GM12801 (cell line): ENCODE data around the gene CRYGB.

Source experiments
- TF ChIP-seq, protein P1 (sequence below): IDR thresholded peaks from one replicate; pipeline ENCODE4 v1.5.1; 2011; ENCODE audit warnings: control low read depth; ENCODE audit not compliant: insufficient read length; ENCODE audit errors: extremely low read depth

CRYGB gene

DNA sequence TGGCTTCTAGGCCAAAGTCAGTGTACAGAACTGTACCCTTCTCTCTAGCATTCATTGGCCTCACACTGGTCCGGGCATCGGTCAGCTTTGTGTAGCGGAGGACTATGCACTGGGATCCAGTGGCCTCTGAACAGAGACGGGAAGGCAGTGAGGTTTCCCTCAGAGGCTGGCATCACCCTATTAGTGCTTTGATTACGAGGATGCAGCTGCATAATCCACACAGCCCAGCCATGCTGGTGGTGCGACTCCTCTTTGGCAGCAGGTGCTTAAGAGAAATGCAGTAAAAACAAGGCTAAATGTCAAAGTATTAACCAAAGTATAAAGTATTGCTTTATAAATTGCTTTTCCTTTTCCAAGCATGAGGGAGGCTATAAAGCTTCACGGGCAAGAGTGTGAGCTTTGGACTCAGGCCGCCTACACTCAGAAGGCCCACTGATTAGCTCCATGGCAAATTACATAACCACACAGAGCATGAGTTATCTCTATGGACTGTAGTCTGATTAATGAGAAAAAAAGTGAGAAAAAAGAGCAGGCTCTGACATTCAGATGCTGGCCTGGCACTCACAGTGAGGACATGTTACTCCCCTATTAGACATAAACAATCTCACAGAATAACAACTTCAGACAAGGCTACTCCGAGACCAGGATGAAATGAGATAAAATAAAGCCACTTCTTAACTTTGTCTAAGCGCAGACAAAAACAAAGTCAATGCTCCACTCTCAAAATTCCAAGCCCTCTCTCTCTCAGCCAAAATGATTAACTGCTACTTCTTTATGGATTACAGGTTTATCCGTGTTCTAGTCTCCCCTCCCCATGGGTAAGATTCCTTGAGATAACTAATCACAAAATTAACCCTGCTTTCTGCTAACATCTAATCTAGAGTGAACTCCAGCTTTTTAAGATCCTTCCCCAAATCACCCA, 9.9 kb downstream of the CRYGB start:
- TF ChIP-seq, protein P1, sequence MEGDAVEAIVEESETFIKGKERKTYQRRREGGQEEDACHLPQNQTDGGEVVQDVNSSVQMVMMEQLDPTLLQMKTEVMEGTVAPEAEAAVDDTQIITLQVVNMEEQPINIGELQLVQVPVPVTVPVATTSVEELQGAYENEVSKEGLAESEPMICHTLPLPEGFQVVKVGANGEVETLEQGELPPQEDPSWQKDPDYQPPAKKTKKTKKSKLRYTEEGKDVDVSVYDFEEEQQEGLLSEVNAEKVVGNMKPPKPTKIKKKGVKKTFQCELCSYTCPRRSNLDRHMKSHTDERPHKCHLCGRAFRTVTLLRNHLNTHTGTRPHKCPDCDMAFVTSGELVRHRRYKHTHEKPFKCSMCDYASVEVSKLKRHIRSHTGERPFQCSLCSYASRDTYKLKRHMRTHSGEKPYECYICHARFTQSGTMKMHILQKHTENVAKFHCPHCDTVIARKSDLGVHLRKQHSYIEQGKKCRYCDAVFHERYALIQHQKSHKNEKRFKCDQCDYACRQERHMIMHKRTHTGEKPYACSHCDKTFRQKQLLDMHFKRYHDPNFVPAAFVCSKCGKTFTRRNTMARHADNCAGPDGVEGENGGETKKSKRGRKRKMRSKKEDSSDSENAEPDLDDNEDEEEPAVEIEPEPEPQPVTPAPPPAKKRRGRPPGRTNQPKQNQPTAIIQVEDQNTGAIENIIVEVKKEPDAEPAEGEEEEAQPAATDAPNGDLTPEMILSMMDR = no peak

DNA sequence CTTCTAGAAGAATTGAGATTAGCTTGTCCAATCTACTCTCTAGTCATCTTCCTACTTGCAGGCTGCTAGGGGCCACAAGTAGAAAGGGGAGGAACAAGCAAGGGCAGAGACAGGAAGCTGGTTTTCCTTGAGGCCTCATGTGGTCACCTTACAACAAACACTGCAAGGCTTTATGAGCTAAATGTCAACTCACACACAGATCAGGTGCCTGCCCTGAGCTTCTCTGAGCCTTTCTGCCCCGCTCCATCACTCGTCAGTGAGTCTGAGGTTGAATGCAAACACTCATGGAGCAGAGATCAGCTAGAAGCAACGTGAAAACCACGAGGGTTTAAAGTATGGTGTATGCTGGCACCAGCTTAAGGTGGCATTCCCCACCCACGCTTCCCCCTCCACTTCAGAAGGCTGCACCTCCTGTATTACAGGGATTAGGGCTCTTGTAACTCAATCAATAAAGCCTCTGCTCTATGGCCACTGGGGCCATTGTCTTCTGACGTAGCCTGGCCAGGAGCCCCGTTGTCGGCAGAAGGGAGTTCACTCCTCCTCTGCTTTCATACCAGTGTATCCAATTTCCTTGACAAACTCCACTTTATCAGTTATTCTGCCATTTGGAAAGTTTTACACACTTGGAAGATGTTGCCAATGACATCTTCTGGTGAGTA, 10.9 kb downstream of the CRYGB start:
- TF ChIP-seq, protein P1 = no peak

DNA sequence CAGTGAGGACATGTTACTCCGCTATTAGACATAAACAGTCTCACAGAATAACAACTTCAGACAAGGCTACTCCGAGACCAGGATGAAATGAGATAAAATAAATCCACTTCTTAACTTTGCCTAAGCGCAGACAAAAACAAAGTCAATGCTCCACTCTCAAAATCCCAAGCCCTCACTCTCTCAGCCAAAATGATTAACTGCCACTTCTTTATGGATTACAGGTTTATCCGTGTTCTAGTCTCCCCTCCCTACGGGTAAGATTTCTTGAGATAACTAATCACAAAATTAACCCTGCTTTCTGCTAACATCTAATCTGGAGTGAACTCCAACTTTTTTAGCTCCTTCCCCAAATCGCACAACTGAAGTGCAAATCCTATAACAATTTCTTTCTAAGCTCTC, 15.2 kb downstream of the CRYGB start:
- TF ChIP-seq, protein P1 = no peak

DNA sequence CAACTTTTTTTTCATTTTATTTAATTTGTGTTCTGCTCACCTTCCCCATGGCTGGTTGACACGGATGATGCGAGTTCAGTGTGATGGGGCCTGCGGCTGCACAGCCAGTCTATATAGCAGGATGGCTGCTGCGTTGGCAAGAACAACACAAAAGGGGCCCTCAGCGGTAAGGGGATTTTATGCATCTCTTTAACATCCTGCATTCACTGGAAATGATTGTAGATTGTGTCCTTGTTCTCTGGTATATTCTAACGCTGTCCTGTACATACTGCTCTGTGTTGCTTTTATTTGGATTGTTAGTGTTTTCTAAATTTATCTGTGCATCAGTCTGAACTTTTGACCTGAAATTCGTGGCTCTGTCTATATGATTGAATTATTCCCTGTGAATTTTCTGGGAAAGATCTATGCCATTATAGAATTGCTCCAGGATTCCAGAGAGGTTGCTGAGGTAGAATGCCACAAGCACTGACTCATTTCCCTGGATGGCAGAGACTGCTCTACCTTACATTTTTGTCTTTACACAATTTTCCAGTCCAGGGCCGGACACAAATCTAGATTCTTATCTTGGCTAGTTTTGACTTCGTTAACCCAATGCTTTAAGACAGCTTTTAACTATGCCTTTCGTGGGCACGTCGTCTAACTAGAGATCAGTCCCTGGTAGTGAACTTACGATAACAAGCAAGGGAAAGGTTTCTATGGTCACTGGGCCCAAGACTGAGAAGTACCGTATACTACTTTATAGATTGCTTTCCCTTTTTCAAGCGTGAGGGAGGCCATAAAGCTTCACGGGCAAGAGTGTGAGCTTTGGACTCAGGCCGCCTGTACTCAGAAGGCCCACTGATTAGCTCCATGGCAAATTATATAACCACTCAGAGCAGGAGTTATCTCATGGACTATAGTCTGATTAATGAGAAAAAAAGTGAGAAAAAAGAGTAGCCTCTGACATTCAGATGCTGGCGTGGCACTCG, 15.9 kb downstream of the CRYGB start, which contains the start of gene CRYGC:
CRYGC (minus strand) TSS at position 85 of the 968 bp plus-strand sequence; CDS start at position 49, 36 bp downstream.
- TF ChIP-seq, protein P1 = no peak

DNA sequence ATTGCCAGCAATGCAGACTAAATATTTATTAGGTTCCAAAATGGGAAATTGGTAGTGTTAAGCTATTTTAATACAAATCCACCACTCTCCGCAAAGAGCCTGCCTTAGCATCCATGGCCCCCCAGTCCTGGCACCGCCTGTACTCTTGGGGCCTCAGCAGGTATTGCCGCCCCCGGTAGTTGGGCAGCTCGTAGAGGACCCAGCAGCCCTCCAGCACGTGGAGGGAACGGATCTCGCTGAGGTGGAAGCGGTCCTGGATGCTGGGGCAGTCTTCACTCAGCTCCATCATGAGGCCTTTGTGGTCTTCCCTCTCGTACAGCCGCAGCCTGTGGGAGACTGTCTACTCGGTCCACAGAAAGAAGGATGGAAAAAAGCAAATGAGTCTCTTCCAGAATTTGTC, 17.8 kb downstream of the CRYGB start:
- TF ChIP-seq, protein P1 = no peak

DNA sequence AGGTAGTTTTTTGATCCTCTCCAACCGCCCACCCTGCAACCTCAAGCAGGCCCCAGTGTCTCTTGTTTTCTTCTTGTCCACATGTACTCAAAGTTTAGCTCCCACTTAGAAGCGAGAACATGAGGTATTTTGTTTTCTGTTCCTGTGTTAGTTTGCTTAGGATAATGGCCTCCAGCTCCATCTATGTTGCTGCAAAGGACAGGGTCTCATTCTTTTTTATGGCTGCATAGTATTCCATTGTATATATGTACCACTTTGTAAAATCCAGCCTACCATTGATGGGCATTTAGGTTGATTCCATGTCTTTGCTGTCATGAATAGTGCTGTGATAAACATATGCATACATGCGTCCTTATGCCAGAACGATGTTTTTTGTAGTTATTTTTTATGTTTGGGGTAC, 18.9 kb downstream of the CRYGB start:
- TF ChIP-seq, protein P1 = no peak
